ENCODE data around the gene BICRA. TPM values are rescaled to one million over a fixed set of nuclear protein-coding genes. Genes with fewer than 3 reads are reported as not detected.

Gene BICRA
- total and polyA plus RNA-seq, 2 of the 8 experiments (the other 6 are each of a cell fraction or from before 2014, with no cell fraction given) = 1.5 to 29.2 TPM

- no peak for TF ChIP-seq USF2 (IDR thresholded peaks at IDR 0.05; ENCODE audit: low read length)
- no peak for TF ChIP-seq PHF8 (conservative IDR thresholded peaks at IDR 0.05; ENCODE audit: low read depth, low read length)
- TF ChIP-seq E2F6 (IDR thresholded peaks at IDR 0.05) = no peak
- TF ChIP-seq HDAC2 (IDR thresholded peaks at IDR 0.05; ENCODE audit: borderline replicate concordance in 1 of 2, low read depth in 2 of 2, low read length in 2 of 2) = no peak
- TF ChIP-seq ZNF274 (IDR thresholded peaks at IDR 0.05; ENCODE audit: borderline replicate concordance, extremely low read depth, low read length) = no peak
- TF ChIP-seq RFX5 (IDR thresholded peaks at IDR 0.05; ENCODE audit: borderline replicate concordance, low read depth, low read length) = no peak
- no peak for TF ChIP-seq YY1 (IDR thresholded peaks at IDR 0.05; ENCODE audit: low read depth, low read length)
- TF ChIP-seq HDAC6 (IDR thresholded peaks at IDR 0.05; ENCODE audit: low read depth, low read length) = no peak
- no peak for TF ChIP-seq KDM1A (IDR thresholded peaks at IDR 0.05; ENCODE audit: borderline replicate concordance, low read length)
Measured at GRCh38 chr19:47618771-47619170, 9.8 kb downstream of the BICRA start (continued).

Data from H1 (cell line).